ENCODE data around the gene SPEM3.

- TF ChIP-seq POLR2A (IDR thresholded peaks at IDR 0.05): peak; percentile 33 to 66
- TF ChIP-seq CTCF (IDR thresholded peaks at IDR 0.05): peak in 3 of 6 experiments; percentile 22 to 40 (median 33)
Measured at GRCh38 chr17:7444682-7445618, 16.3 kb downstream of the SPEM3 start, which contains the start of gene CHRNB1.
